Measurements from ENCODE around the gene MXD4.

- TF ChIP-seq CTCF (IDR thresholded peaks at IDR 0.05) (no peak), MLX (CRISPR knock-in tag; IDR thresholded peaks at IDR 0.05) (no peak), ZBTB43 (CRISPR knock-in tag; IDR thresholded peaks at IDR 0.05) (no peak), USF2 (CRISPR knock-in tag; IDR thresholded peaks at IDR 0.05) (no peak), EMX1 (CRISPR knock-in tag; IDR thresholded peaks at IDR 0.05) (no peak), TCF7 (CRISPR knock-in tag; IDR thresholded peaks at IDR 0.05; ENCODE audit: low read depth) (no peak), ZNF219 (CRISPR knock-in tag; IDR thresholded peaks at IDR 0.05; ENCODE audit: borderline replicate concordance) (no peak), CREB1 (CRISPR knock-in tag; IDR thresholded peaks at IDR 0.05) (no peak), STAT6 (CRISPR knock-in tag; conservative IDR thresholded peaks at IDR 0.05; ENCODE audit: low read depth) (no peak), CDX4 (CRISPR knock-in tag; IDR thresholded peaks at IDR 0.05; ENCODE audit: borderline replicate concordance) (no peak), TEAD4 (CRISPR knock-in tag; IDR thresholded peaks at IDR 0.05) (no peak)
Measured at GRCh38 chr4:2280531-2281300, 18.8 kb upstream of the MXD4 start.

Measured in WTC11 (cell line).